ENCODE results near the gene UNK. TPM values are rescaled to one million over a fixed set of nuclear protein-coding genes. Genes with fewer than 3 reads are reported as not detected.
A peak's percentile ranks its signal among the peaks of the same experiment; 100 is the strongest.

UNK gene
- total RNA-seq, 2 experiments from 2014 or later, result 33.7 to 36.1 TPM

- ChIA-PET CTCF (no interaction called here), POLR2A (interaction anchor here (1.0 to 3.3 kb wide), 2 partner anchors 22 to 30 kb away, joined by 3 to 58 read pairs; partner anchors contain the start of gene UNK)
- H3K9me3 Mint-ChIP-seq, result no peaks in the 10 kb centered on the region
- no peak overlapping the region for H3K4me3 ChIP-seq (ENCODE audit: low read length)
- peaks cover 3% of the 10 kb centered on the region for H3K36me3 ChIP-seq (ENCODE audit: insufficient read depth, low read length)
- H3K4me3 Mint-ChIP-seq, result peak overlapping the region; percentile 84
- intact Hi-C loops (cut with DNase I, micrococcal nuclease), result loop anchor here in 1 of 2 experiments (10.0 kb wide), 1 partner anchor 491 kb away; the partner anchor contains the start of genes GGA3 and MRPS7
- H3K27ac ChIP-seq (ENCODE audit: low read depth in 1 of 2, low read length in 2 of 2), result no peak overlapping the region
- no peaks in the 10 kb centered on the region for H3K36me3 Mint-ChIP-seq (ENCODE audit: low read depth)
- ATAC-seq (ENCODE audit: poor library complexity) (no peak), DNase-seq (peak in 1 of 14 experiments; percentile 39)
- H3K4me1 ChIP-seq (ENCODE audit: insufficient read depth, low read length), result peaks cover 21% of the 10 kb centered on the region
- TF ChIP-seq CTCF (IDR thresholded peaks at IDR 0.05), result no peak
- no peak overlapping the region for H3K27ac Mint-ChIP-seq
- peaks cover 6% of the 10 kb centered on the region for H3K4me1 Mint-ChIP-seq (ENCODE audit: low read depth)
- H3K9me3 ChIP-seq (ENCODE audit: control insufficient read depth in 1 of 2, insufficient read depth in 1 of 2, low read length in 2 of 2), result no peaks in the 10 kb centered on the region
- H3K27me3 ChIP-seq (ENCODE audit: control insufficient read depth in 1 of 2, insufficient read depth in 2 of 2, low read length in 2 of 2), result no peaks in the 10 kb centered on the region
- no peaks in the 10 kb centered on the region for H3K27me3 Mint-ChIP-seq
Measured at GRCh38 chr17:75755205-75755901, 29.3 kb upstream of the UNK start.

- POLR2A ChIA-PET, result no interaction called here
Measured at GRCh38 chr17:75755990-75756389, 28.6 kb upstream of the UNK start.

GRCh38 chr17:75756451-75757085 is 28.0 kb upstream of the UNK start:
- Mint-ChIP-seq H3K4me3 (no peak overlapping the region), H3K9me3 (no peaks in the 10 kb centered on the region), H3K27me3 (no peaks in the 10 kb centered on the region), H3K27ac (no peak overlapping the region), H3K36me3 (ENCODE audit: low read depth) (no peaks in the 10 kb centered on the region), H3K4me1 (ENCODE audit: low read depth) (peaks cover 6% of the 10 kb centered on the region)
- peak in 1 of 14 experiments; percentile 31 for DNase-seq
- intact Hi-C loops (cut with DNase I, micrococcal nuclease), result loop anchor here in 1 of 2 experiments (10.0 kb wide), 1 partner anchor 492 kb away; the partner anchor contains the start of genes GGA3 and MRPS7
- ChIA-PET CTCF (no interaction called here), POLR2A (no interaction called here)
- H3K9me3 ChIP-seq (ENCODE audit: control insufficient read depth in 1 of 2, insufficient read depth in 1 of 2, low read length in 2 of 2), result no peaks in the 10 kb centered on the region
- peaks cover 21% of the 10 kb centered on the region for H3K4me1 ChIP-seq (ENCODE audit: insufficient read depth, low read length)
- H3K27ac ChIP-seq (ENCODE audit: low read depth in 1 of 2, low read length in 2 of 2), result no peak overlapping the region
- no peak for TF ChIP-seq CTCF (IDR thresholded peaks at IDR 0.05)
- no peak for ATAC-seq (ENCODE audit: poor library complexity)
- H3K4me3 ChIP-seq (ENCODE audit: low read length), result no peak overlapping the region
- no peaks in the 10 kb centered on the region for H3K27me3 ChIP-seq (ENCODE audit: control insufficient read depth in 1 of 2, insufficient read depth in 2 of 2, low read length in 2 of 2)
- peaks cover 3% of the 10 kb centered on the region for H3K36me3 ChIP-seq (ENCODE audit: insufficient read depth, low read length)

More at GRCh38 chr17:75755990-75756389, 28.6 kb upstream of the UNK start:
- peaks cover 21% of the 10 kb centered on the region for H3K4me1 ChIP-seq (ENCODE audit: insufficient read depth, low read length)
- DNase-seq, result no peak
- Mint-ChIP-seq H3K27me3 (no peaks in the 10 kb centered on the region), H3K27ac (no peak overlapping the region), H3K4me3 (peak overlapping the region; percentile 45), H3K9me3 (no peaks in the 10 kb centered on the region), H3K4me1 (ENCODE audit: low read depth) (peaks cover 6% of the 10 kb centered on the region), H3K36me3 (ENCODE audit: low read depth) (no peaks in the 10 kb centered on the region)
- H3K27me3 ChIP-seq (ENCODE audit: control insufficient read depth in 1 of 2, insufficient read depth in 2 of 2, low read length in 2 of 2), result no peaks in the 10 kb centered on the region
- intact Hi-C loops (cut with DNase I, micrococcal nuclease), result loop anchor here in 1 of 2 experiments (10.0 kb wide), 1 partner anchor 491 kb away; the partner anchor contains the start of genes GGA3 and MRPS7
- H3K36me3 ChIP-seq (ENCODE audit: insufficient read depth, low read length), result peaks cover 3% of the 10 kb centered on the region
- no peak for TF ChIP-seq CTCF (IDR thresholded peaks at IDR 0.05)
- H3K27ac ChIP-seq (ENCODE audit: low read depth in 1 of 2, low read length in 2 of 2), result no peak overlapping the region
- ATAC-seq (ENCODE audit: poor library complexity), result no peak
- H3K4me3 ChIP-seq (ENCODE audit: low read length), result no peak overlapping the region
- CTCF ChIA-PET, result no interaction called here
- no peaks in the 10 kb centered on the region for H3K9me3 ChIP-seq (ENCODE audit: control insufficient read depth in 1 of 2, insufficient read depth in 1 of 2, low read length in 2 of 2)

All from CD4-positive, alpha-beta T cell (primary cell).